ENCODE data around the gene KDM2B. TPM values are rescaled to one million over a fixed set of nuclear protein-coding genes. Genes with fewer than 3 reads are reported as not detected.

The KDM2B gene
- total and polyA plus RNA-seq, 10 of the 15 experiments (the other 5 are each of a cell fraction or from before 2014, with no cell fraction given), result 13.6 to 124 (median 40.4) TPM

DNA sequence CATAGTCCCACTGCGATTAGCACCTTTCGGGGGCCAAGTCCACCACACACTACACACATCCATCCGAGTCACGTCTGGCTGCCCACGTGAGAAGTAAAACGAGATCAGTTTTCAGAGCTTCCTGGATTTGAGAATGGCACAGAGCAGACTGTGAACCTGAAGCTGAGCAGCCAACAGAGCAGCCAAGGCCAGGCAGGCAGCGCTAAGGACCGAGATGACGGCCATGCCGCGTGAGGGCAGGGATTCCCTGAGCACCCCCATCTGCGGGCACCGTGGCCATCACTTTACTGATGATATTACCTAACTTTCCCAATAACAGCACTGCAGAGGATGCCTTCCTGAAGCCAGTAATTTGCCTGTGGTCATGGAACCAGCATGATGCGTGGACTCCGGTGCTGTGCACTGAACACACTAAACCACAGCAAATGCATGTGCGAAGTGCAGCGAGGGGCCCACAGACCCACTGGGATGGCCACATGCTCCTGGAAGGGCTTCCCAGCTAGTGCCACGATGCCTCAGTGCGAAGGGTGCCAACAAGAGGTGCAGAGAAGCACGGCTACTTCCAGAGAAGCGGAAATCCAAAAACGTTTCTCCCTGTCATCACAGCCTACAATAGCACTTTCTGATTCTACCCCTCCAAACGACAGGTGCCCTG, 124.9 kb downstream of the KDM2B start:
- peaks cover 10% of the 10 kb centered on the region for H3K4me1 ChIP-seq (ENCODE audit: control insufficient read depth, insufficient read depth, low read length)
- CTCF ChIA-PET, result interaction anchor here (1.8 kb wide), 1 partner anchor 13 kb away, joined by 10 read pairs; no protein-coding TSS in a partner anchor
- no peak overlapping the region for H3K27ac ChIP-seq (ENCODE audit: control insufficient read depth, insufficient read depth)
- peaks cover 11 to 19% of the 10 kb centered on the region in 2 experiments for H3K36me3 ChIP-seq (ENCODE audit: control insufficient read depth in 2 of 2, insufficient read depth in 2 of 2, low read length in 1 of 2)
- H3K79me2 ChIP-seq (ENCODE audit: control insufficient read depth, insufficient read depth, low read length), result peaks cover 57% of the 10 kb centered on the region
- DNase-seq (ENCODE audit: low read depth, low spot score) (no peak), FAIRE-seq (no peak), ATAC-seq (no peak)
- intact Hi-C loops (cut with micrococcal nuclease; ENCODE audit: unreplicated experiment), result no loop called here
- H3K4me3 ChIP-seq, result no peak overlapping the region
- H3K9me3 ChIP-seq (replicated peaks; ENCODE audit: control insufficient read depth, insufficient read depth, low read length), result no peaks in the 10 kb centered on the region
- H3K9ac ChIP-seq (ENCODE audit: control insufficient read depth, insufficient read depth, low read length), result no peak overlapping the region
- no peaks in the 10 kb centered on the region for H3K27me3 ChIP-seq (replicated peaks in 1 of 2; ENCODE audit: control insufficient read depth in 2 of 2, insufficient read depth in 2 of 2, low read length in 1 of 2)
- SMC1A ChIA-PET (ENCODE audit: uncharacterized antibody, unreplicated experiment), result no interaction called here
- POLR2A ChIA-PET, result no interaction called here
- no TSS peak for BruUV-seq (replicated peaks)
- RAD21 ChIA-PET (ENCODE audit: unreplicated experiment), result no interaction called here
- WGBS (ENCODE audit: insufficient coverage, insufficient replicate concordance, low lambda C conversion rate, missing lambda C conversion rate), result 85% methylated on average over 23 of the region's 23 CpGs
- no peak overlapping the region for H3K4me2 ChIP-seq (ENCODE audit: control insufficient read depth, insufficient read depth)
- TF ChIP-seq ATF7 (IDR thresholded peaks at IDR 0.05; ENCODE audit: low read depth) (no peak), NR2C1 (IDR thresholded peaks at IDR 0.05) (no peak), MYC (IDR thresholded peaks at IDR 0.05; ENCODE audit: insufficient read depth, insufficient read length, insufficient replicate concordance, low read length, severe bottlenecking) (no peak)
- H2AFZ ChIP-seq (ENCODE audit: control insufficient read depth, low read depth, low read length), result no peak overlapping the region
- in situ Hi-C loops (cut with MboI), result no loop called here
- peaks cover 5% of the 10 kb centered on the region for H4K20me1 ChIP-seq (ENCODE audit: control insufficient read depth, insufficient read depth)

DNA sequence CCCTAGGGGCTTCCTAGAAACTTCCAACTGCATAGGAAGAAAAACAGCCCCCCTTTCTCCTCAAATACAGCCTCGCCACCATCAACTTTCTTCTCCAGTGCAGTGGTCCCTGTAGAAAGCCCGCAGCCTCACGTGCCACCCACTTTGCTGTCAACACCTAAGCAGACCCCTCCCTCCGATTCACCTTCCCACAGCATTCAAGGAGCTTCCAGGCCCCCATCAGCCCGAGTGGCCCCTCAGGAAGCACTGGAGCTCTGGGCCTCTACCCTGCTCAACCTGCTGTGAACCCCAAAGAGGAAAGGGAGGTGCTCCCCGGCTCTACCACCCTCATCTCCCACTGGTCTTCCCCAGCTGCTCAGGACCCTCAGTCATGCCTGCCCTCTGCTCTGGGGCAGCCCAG, 125.9 kb downstream of the KDM2B start:
- BruUV-seq (replicated peaks), result no TSS peak
- no peak for ATAC-seq
- 74% methylated on average over 6 of the region's 6 CpGs for WGBS (ENCODE audit: insufficient coverage, insufficient replicate concordance, low lambda C conversion rate, missing lambda C conversion rate)
- Histone ChIP-seq H3K36me3 (ENCODE audit: control insufficient read depth in 2 of 2, insufficient read depth in 2 of 2, low read length in 1 of 2) (peaks cover 11 to 19% of the 10 kb centered on the region in 2 experiments), H3K9ac (ENCODE audit: control insufficient read depth, insufficient read depth, low read length) (no peak overlapping the region), H3K79me2 (ENCODE audit: control insufficient read depth, insufficient read depth, low read length) (peaks cover 50% of the 10 kb centered on the region), H3K4me2 (ENCODE audit: control insufficient read depth, insufficient read depth) (no peak overlapping the region), H3K9me3 (replicated peaks; ENCODE audit: control insufficient read depth, insufficient read depth, low read length) (no peaks in the 10 kb centered on the region), H3K4me1 (ENCODE audit: control insufficient read depth, insufficient read depth, low read length) (peaks cover 10% of the 10 kb centered on the region), H2AFZ (ENCODE audit: control insufficient read depth, low read depth, low read length) (no peak overlapping the region), H4K20me1 (ENCODE audit: control insufficient read depth, insufficient read depth) (peaks cover 3% of the 10 kb centered on the region), H3K27me3 (replicated peaks in 1 of 2; ENCODE audit: control insufficient read depth in 2 of 2, insufficient read depth in 2 of 2, low read length in 1 of 2) (no peaks in the 10 kb centered on the region), H3K27ac (ENCODE audit: control insufficient read depth, insufficient read depth) (no peak overlapping the region), H3K4me3 (no peak overlapping the region)
- ChIA-PET SMC1A (ENCODE audit: uncharacterized antibody, unreplicated experiment) (interaction anchor here (0.8 to 1.4 kb wide), 2 partner anchors 12 to 120 kb away, joined by 3 read pairs; no protein-coding TSS in a partner anchor), CTCF (interaction anchor here (0.7 to 1.8 kb wide), 2 partner anchors 12 to 158 kb away, joined by 3 to 10 read pairs; partner anchors contain the start of gene CAMKK2), POLR2A (no interaction called here), RAD21 (ENCODE audit: unreplicated experiment) (interaction anchor here (1.4 kb wide), 1 partner anchor 12 kb away, joined by 3 read pairs; no protein-coding TSS in a partner anchor)
- intact Hi-C loops (cut with micrococcal nuclease; ENCODE audit: unreplicated experiment), result no loop called here
- FAIRE-seq, result no peak
- no peak for DNase-seq (ENCODE audit: low read depth, low spot score)
- in situ Hi-C loops (cut with MboI), result no loop called here
- TF ChIP-seq NBN (IDR thresholded peaks at IDR 0.05), result no peak
- TF ChIP-seq TAF1 (IDR thresholded peaks at IDR 0.05; ENCODE audit: borderline replicate concordance, low read depth, low read length), result no peak
- TF ChIP-seq NFYB (IDR thresholded peaks at IDR 0.05; ENCODE audit: insufficient read depth, low read depth, low read length), result no peak
- no peak for TF ChIP-seq DPF2 (IDR thresholded peaks at IDR 0.05)
- TF ChIP-seq NFXL1 (IDR thresholded peaks at IDR 0.05; ENCODE audit: borderline replicate concordance), result no peak
- no peak for TF ChIP-seq CREB1 (IDR thresholded peaks at IDR 0.05; ENCODE audit: low read depth)
- TF ChIP-seq BMI1 (IDR thresholded peaks at IDR 0.05; ENCODE audit: borderline replicate concordance), result no peak
- no peak for TF ChIP-seq ZNF592 (IDR thresholded peaks at IDR 0.05)
- TF ChIP-seq MEF2B (IDR thresholded peaks at IDR 0.05; ENCODE audit: partially characterized antibody, poor library complexity, severe bottlenecking), result no peak
- TF ChIP-seq SMAD1 (IDR thresholded peaks at IDR 0.05; ENCODE audit: low read depth, partially characterized antibody), result no peak
- no peak for TF ChIP-seq CBFB (IDR thresholded peaks at IDR 0.05; ENCODE audit: low read depth)

Data from GM12878 (cell line).